Stimulated activated CD4-positive, alpha-beta T cell treated with anti-CD3 and anti-CD28 coated beads, TNF-alpha, amount 100 ng/mL, for 48 hours (primary cell): ENCODE results near the gene PNLIPRP1.

ENCODE experiments used
- DNase-seq, 3 donors: peaks; one replicate each; pipeline ENCODE4 v3.0.0-alpha.2; 2020; ENCODE audit warnings: low read depth in 3 of 3

The PNLIPRP1 gene

DNA sequence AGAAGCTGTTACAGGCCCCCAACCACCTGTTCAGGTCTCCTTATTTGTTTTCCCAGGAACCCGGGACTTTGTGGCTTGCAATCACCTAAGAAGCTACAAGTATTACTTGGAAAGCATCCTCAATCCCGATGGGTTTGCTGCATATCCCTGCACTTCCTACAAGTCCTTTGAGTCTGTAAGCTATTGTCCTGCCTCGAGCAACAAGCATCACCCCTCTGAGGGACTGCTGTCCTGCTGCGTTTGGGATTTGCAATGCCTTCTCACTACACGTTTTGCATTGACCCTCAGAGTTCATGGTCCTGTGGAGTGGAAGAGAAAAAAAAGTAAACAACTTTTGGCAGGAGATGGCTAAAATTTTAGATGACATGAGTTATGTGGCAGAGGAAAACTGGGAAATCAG lies 9.2 kb downstream of the PNLIPRP1 start:
- DNase-seq: no peak

GRCh38 chr10:116602648-116603400 lies 12.1 kb downstream of the PNLIPRP1 start:
- no peak for DNase-seq

- no peak for DNase-seq
Measured at GRCh38 chr10:116606061-116606483, 15.3 kb downstream of the PNLIPRP1 start.

- DNase-seq: no peak
Measured at GRCh38 chr10:116607336-116607735, 16.6 kb downstream of the PNLIPRP1 start.

DNA sequence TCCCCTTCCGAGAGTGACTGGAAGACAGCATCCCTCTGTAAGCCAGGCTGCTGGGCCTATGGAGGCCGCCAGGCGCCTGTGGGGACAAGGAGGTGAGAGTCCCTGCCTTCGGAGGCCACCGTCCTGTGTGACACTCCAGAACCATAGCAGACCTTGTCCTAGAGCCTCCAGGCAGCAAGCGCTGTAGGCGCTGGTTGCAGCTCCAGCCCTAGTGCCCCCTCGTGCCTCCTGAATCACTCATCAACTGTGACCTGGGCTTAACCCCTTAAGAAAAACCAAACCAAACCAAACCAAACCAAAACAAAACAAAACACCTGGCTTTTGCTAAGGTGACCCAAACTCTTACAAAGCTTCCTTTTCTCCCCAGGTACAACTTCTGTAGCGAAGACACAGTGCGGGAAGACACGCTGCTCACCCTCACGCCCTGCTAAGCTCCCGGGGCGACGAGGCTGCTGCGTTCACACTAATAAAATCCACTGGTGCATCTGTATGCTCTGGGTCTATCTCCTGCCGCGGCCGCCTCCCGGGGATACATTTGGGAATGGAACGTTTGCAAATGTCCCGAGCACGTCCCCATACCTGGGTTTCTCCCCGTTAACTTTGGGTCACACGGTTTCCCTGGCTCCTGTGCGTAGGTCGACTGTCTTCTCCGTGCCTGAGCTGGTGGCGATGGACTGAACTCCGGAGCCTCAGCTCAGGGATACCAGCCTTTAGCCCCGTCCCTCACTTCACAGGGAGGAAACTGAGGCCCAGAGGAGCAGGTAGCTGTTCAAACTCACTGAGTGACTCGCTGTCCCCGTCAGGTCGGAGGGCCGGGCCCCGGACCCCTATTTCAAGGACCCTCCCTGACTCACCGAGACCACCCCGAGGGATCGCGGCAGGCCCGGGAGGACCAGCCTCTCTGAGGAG lies 18.2 kb downstream of the PNLIPRP1 start:
- DNase-seq: no peak

DNA sequence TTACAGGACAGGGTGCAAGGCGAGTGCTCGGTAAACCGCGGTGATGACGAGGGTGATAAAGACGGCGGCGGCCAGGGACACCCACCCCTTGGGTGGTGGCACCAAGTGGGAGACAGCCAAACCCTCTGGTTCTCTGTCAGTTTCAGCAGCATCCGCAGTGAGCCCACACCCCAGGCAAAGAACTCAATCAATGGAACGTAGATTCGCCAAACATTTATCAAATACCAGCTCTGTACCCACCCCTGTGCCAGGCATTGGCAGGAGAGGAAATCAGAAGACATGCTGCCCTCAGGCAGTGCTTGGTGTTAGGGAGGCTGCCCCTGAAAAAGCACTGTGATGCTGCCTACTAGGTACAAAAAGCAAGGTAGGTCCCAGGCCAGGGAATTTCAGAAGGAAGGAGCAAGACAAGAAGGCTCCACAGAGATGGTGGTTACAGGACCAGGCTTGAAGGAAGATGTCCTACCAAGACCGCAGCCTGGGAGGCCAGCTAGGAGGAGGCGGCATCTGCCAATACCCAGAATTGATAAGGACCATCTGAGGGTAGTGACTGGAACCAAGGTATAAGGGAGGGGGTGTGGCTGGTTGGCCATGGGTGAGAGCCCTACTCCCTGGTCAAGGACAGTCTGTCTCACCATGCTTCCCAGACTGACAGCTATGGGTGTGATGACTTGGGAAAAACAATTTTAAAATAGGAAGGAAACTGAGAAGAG lies 19.8 kb downstream of the PNLIPRP1 start:
- no peak for DNase-seq

DNA sequence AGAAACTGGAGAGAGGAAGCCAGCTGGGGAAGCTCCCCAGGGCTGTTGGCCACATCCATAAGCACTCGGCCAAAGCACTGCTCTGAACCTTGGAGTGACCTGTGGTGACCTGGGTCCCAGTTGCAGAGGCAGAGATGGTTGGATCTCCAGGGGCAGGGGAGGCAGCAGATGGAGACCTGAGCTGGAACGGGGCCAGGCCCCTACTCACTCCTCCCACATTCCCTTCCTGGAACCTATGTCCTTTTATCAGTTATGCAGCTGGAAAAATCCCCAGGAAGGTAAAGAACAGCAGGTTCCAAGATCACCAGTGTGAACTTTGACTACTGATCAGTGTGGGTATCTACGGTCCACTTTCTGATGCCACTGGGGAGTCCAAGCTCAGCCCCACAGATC lies 20.4 kb downstream of the PNLIPRP1 start:
- DNase-seq: no peak

- DNase-seq: no peak
Measured at GRCh38 chr10:116612107-116612769, 21.5 kb downstream of the PNLIPRP1 start.

GRCh38 chr10:116613471-116613870 lies 22.7 kb downstream of the PNLIPRP1 start:
- no peak for DNase-seq

GRCh38 chr10:116614796-116615195 lies 24.0 kb downstream of the PNLIPRP1 start:
- DNase-seq: no peak

GRCh38 chr10:116615199-116615776 lies 24.5 kb downstream of the PNLIPRP1 start:
- no peak for DNase-seq

DNA sequence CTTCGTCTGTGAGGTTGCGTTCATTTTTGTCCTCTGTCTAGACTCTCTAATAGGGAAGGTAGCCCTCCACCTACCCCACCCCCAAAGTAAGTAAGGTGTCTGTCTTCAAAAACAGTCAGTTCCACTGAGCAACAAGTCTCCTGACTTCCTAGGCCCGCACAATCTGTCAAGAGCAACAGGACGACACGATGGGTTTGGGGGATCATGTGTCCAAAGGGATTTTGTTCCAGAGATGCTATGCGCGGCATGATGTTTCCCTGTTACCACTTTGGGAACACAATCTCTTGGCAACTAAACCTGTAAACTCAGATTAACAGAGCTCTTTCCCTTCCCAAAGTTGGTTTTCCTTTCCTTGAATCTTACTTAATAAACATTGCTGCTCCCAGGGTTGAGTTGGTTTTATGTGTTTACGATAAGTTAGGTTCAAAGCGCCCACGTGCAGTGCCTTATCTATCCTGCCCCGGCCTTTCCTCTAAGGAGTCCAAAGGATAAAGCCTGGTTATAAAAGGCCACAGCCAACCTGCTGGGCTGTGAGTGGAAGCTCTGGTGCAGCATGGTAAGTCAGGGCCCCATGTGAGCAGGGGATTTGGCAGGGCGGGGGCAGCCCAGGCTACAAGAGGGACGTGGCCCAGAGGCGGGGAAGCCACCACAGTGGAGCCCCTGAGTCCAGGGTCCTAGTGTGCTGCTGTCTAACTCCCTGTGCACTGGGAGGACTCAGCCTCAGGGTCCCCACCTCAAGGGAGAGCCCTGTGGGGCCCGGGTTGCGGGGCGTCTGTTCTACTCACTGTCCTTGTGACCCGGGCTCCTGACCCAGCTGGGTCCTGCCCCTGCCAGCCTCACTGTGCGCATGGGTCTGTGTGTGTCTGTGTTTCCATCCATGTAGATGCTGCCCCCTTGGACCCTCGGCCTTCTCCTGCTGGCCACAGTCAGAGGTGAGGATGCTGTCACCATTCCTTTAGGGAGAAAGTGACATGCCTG lies 30.0 kb downstream of the PNLIPRP1 start, which contains the start of gene PNLIPRP2:
Gene PNLIPRP2, plus strand, starts transcription at position 531 of the 978 bp plus-strand sequence.
- no peak for DNase-seq

DNA sequence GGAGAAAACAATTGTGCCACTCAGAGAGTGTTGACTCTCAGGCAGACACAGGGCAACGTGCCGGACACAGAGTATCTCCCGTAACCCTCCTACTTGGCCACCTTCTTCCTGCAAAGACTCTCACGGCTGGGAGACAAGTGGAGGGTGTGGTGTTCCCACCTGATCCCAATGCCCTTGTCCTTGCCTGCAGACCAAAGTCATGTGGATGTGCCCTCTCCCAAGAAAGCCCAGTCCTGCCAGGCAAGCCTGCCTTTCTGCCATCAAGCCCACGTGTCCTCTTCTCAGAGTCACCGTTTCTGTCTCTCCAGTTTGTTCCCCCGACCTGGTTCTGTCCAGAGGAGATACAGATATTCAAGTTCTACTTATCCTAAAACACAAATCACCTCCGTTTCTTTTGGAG lies 30.7 kb downstream of the PNLIPRP1 start:
- no peak for DNase-seq

- DNase-seq: no peak
Measured at GRCh38 chr10:116621934-116622655, 31.3 kb downstream of the PNLIPRP1 start.

GRCh38 chr10:116625845-116626244 lies 35.1 kb downstream of the PNLIPRP1 start:
- no peak for DNase-seq

DNA sequence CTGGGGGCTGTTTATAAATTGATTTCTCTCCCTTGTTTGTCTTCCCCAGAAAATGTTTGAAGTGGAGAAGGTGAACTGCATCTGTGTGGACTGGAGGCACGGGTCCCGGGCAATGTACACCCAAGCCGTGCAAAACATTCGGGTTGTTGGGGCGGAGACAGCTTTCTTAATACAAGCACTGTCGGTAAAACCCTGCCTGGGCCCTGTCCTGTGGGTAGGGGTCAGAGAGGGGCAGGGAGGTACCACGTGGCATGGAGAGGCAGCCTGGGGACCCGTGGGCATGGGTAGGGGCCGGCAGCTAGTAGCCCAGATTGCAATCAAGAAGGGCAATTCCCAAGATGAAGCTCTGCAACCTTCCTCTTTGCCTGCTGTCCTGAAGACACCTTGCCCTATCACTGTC lies 36.1 kb downstream of the PNLIPRP1 start:
- no peak for DNase-seq

- DNase-seq: no peak
Measured at GRCh38 chr10:116627386-116627933, 36.7 kb downstream of the PNLIPRP1 start.

GRCh38 chr10:116629340-116629739 lies 38.6 kb downstream of the PNLIPRP1 start:
- no peak for DNase-seq

- no peak for DNase-seq
Measured at GRCh38 chr10:116630020-116630419, 39.3 kb downstream of the PNLIPRP1 start.
